Tibial artery (tissue), 4 donors: ENCODE results near the gene TRAPPC4.

Experiments used
- DNase-seq, 2 donors: peaks; one replicate each; pipeline ENCODE4 v3.0.0-alpha.2; 2019
- H3K27ac ChIP-seq, 2 donors: fragments of 200-600 bp; sonication (generic) in 1 of 2; 1 replicate in 1 of 2; 2 replicates in 1 of 2; pipeline ENCODE4 v1.5.1; 2018 to 2019; ENCODE audit warnings: mild to moderate bottlenecking in 1 of 2
- H3K27me3 ChIP-seq, 2 donors: fragments of 200-600 bp; sonication (generic) in 1 of 2; one replicate each; pipeline versions ENCODE4 v1.5.1 to v1.6.0; 2016 to 2019
- H3K36me3 ChIP-seq, 3 donors: fragments of 200-600 bp; sonication (generic) in 2 of 3; one replicate each; pipeline ENCODE4 v1.5.1; 2016 to 2019; ENCODE audit warnings: mild to moderate bottlenecking in 2 of 3
- H3K4me1 ChIP-seq, 4 donors: fragments of 200-600 bp; sonication (generic) in 2 of 4; 1 replicate in 3 of 4; 2 replicates in 1 of 4; pipeline ENCODE4 v1.5.1; 2016 to 2019
- H3K4me3 ChIP-seq, 2 donors: fragments of 200-600 bp; sonication (generic) in 1 of 2; 1 replicate in 1 of 2; 2 replicates in 1 of 2; pipeline ENCODE4 v1.5.1; 2018 to 2019; ENCODE audit warnings: mild to moderate bottlenecking in 2 of 2
- H3K9me3 ChIP-seq, 3 donors: fragments of 200-600 bp; sonication (generic) in 1 of 3; one replicate each; pipeline ENCODE4 v1.5.1; 2016 to 2019
- CTCF ChIP-seq, 2 experiments: fragments of 200-600 bp in 1 of 2; fragments of 450-650 bp in 1 of 2; IDR thresholded peaks; one replicate each; pipeline ENCODE4 v1.5.1; 2017 to 2019; ENCODE audit warnings: antibody characterized with exemption in 2 of 2, mild to moderate bottlenecking in 1 of 2, moderate library complexity in 1 of 2
- intact Hi-C: fragments of 100-400 bp; cut with DNase I; formaldehyde crosslinking; loops from one replicate; pipeline ENCODE4 v1.15.0; 2023; ENCODE audit warnings: low total_unique reads

The TRAPPC4 gene

GRCh38 chr11:119067371-119068222, 49.0 kb downstream of the TRAPPC4 start, which contains the start of gene VPS11:
Gene VPS11, plus strand, starts transcription at chr11:119067818. Its CDS starts 6 bp downstream, at chr11:119067824.
- H3K36me3 ChIP-seq: peaks cover 26 to 28% (median 26%) of the 10 kb centered on the region in 3 donors
- H3K9me3 ChIP-seq: no peaks in the 10 kb centered on the region
- DNase-seq: peak; percentile 97 to 99
- TF ChIP-seq CTCF (IDR thresholded peaks at IDR 0.05): no peak
- intact Hi-C loops: no loop called here
- H3K4me1 ChIP-seq: peaks cover 0 to 40% (median 28%) of the 10 kb centered on the region in 4 donors
- H3K27ac ChIP-seq: peak within 1 kb of the TSS; percentile 85 to 88
- peak within 1 kb of the TSS; percentile 69 to 81 for H3K4me3 ChIP-seq
- H3K27me3 ChIP-seq: no peaks in the 10 kb centered on the region
